SU-DHL-6 (cell line): ENCODE results near the gene SLC16A11.

Experiments
- EZH2phosphoT487 ChIP-seq: fragments of 200-600 bp; sonication (generic), shearing (Covaris generic); conservative IDR thresholded peaks from 2 replicates; pipeline ENCODE4 v1.6.1; 2018; ENCODE audit warnings: mild to moderate bottlenecking, antibody characterized with exemption, low read length, moderate library complexity, mixed read lengths
- TF ChIP-seq, protein P1 (sequence below): fragments of 200-600 bp; sonication (generic); IDR thresholded peaks from one replicate; pipeline ENCODE4 v1.5.1; 2017; ENCODE audit warnings: antibody characterized with exemption, mild to moderate bottlenecking, low read length, moderate library complexity; ENCODE audit not compliant: insufficient read depth, poor library complexity, severe bottlenecking

GRCh38 chr17:7046127-7046724 is 2.3 kb upstream of the SLC16A11 start:
- TF ChIP-seq, protein P1, sequence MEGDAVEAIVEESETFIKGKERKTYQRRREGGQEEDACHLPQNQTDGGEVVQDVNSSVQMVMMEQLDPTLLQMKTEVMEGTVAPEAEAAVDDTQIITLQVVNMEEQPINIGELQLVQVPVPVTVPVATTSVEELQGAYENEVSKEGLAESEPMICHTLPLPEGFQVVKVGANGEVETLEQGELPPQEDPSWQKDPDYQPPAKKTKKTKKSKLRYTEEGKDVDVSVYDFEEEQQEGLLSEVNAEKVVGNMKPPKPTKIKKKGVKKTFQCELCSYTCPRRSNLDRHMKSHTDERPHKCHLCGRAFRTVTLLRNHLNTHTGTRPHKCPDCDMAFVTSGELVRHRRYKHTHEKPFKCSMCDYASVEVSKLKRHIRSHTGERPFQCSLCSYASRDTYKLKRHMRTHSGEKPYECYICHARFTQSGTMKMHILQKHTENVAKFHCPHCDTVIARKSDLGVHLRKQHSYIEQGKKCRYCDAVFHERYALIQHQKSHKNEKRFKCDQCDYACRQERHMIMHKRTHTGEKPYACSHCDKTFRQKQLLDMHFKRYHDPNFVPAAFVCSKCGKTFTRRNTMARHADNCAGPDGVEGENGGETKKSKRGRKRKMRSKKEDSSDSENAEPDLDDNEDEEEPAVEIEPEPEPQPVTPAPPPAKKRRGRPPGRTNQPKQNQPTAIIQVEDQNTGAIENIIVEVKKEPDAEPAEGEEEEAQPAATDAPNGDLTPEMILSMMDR, result no peak
- no peak for TF ChIP-seq EZH2phosphoT487
